Right lung (tissue), 5 donors: Measurements from ENCODE around the gene MYRIP. TPM values are rescaled to one million over a fixed set of nuclear protein-coding genes. Genes with fewer than 3 reads are reported as not detected.
"Not testable (repeated sequence)": the region's sequence is repeated elsewhere in the genome, so short reads cannot be mapped to it uniquely, and the experiment has no call there.

Experiments used
- DNase-seq, 2 donors: peaks; one replicate each; pipeline ENCODE4 v3.0.0-alpha.2; 2013
- polyA plus RNA-seq, 5 donors: library from polyadenylated mRNA; unstranded; fragments of 120-200 nt; gene quantifications; one replicate each; pipeline versions ENCODE4 v1.2.1 to v1.2.3, GENCODE V29; 2013; ENCODE audit warnings: inconsistent platforms in 1 of 5, low replicate concordance in 1 of 5; ENCODE audit not compliant: insufficient read length in 5 of 5, insufficient read depth in 1 of 5

The MYRIP gene
- polyA plus RNA-seq, 5 donors = 0.26 to 0.66 (median 0.33) TPM

DNA sequence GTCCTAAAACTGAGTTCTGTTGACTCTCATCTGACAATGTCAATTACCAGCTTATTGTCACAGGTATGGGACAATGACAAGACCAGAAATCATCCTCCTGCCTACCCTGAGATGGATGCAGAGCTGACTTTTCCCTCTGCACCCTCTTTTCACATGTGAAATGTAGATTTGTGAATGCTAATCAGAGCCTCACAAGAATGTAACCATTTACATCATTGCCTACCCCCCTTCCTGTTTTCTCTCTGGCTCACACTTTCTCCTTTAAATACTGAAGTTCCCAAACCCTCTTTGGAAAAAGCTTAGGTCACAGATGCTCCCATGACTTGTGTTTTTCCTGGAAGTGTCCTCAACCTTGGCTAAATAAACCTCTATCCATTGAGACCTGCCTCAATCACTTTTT lies 228.2 kb downstream of the MYRIP start:
- no peak for DNase-seq

DNA sequence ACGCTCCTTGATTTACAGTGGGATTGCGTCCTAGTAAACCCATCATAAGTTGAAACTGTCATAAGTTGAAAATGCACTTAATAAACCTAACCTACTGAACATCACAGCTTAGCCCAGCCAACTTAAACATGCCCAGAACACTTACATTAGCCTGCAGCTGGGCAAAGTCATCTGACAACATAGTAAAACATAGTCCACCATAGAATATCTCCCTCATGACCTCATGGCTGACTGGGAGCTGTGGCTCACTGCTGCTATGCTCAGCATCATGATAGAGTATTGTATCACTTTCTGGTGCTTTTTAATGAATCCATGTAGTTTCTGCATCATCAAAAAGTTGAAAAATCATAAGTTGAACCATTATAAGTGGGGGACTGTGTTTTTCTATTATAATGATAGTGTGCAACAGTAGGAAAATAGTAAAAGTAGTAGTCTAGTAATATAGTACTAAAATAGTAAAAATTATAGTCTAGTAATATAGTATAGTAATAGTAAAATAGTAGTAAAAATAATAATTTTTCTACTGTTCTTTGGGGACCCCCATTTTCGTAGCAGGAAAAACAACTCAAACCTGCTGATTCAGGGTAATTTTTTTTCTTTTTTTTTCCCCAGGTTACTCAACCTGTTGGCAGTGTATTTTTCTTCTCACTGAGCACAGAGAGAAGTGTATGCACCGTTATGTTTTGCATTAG lies 233.5 kb downstream of the MYRIP start:
- DNase-seq = no peak

DNA sequence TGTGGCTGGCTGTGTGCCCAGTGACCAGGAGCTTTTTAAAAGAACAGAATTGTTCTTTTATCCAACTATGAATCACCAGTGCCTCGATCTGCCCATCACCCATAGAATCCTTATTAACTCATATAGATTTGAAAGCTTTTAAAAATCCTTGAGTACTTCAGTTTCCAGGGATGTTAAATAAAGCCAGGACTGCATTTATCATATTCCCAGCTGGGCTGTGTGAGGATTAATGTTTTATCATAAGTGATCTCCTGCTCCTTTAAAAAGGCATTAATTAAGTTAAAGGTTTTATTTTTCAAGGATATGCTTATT lies 234.0 kb downstream of the MYRIP start:
- no peak for DNase-seq

DNA sequence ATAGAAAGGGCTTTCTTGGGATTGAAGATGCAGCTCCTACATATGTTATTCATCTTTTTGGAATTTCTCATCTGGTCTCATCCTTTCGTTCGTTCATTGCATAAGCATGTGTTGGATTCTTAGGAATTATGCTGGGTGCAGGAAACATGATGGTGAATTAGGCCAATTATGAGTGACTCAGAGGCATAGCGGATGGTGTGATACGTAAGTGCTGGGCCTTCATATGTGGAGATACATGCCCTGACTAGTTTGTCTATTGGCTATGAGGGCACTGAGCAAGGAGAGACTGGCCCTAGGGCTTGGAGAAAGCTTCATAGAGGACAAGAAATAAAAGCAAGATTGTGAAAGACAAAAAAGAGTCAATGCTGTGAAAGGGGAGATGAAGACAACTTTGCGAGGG lies 235.1 kb downstream of the MYRIP start:
- DNase-seq = no peak

DNA sequence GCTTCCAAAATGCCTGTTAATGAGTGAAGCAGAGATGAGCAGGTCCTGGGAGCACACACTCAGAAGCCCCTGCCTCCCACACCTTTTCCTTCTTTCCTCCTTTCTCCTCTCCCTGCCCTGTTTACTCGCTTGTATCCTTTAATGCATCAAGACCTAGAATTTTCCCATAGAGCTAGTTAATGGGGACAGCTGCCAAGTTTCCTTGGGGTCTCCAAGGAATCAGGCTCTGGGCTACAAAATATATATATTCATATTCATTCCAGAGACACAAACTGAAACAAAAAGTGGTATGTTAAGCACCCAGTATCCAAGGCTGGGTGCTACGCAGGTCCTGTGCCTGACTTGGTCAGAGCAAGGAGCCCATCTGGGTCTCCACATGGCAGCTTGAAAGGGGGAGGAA lies 235.6 kb downstream of the MYRIP start:
- DNase-seq = no peak

DNA sequence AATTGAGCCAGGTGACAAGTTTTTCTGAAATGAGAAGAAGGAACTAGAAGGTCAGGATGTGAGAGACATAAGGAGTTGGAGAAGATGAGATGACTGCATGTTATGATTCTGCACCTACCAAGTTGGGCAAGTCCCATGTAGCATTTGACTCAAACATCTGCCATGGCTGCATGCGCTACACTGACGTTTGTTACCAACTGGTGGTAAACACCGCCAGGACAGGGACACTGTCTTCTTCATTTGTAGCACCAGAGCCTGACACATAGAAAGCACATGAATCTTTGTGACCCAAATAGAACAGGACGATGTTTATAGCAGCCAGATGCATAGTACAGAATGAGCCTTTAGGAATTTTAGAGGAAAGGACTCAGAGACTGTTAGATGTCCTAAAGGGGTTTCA lies 236.7 kb downstream of the MYRIP start:
- no peak for DNase-seq

DNA sequence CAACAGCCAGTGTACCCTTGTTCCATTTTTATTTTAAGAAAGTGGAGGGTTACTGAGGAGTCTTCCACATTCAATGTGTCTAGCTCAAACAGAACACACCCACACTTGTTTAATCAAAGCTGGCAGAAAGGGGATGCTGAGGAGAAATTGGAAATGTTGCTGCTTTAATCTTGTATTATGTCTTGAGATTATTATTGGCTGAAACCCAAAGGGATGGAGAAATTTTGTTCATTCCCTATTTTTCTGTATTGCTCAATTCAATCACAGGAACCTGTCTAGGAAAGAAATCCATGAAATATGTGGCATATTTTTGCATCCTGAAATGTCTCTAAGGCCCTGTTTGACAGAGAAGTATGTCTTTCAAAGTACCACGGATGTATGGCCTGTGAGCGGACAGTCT lies 238.0 kb downstream of the MYRIP start:
- DNase-seq = no peak

DNA sequence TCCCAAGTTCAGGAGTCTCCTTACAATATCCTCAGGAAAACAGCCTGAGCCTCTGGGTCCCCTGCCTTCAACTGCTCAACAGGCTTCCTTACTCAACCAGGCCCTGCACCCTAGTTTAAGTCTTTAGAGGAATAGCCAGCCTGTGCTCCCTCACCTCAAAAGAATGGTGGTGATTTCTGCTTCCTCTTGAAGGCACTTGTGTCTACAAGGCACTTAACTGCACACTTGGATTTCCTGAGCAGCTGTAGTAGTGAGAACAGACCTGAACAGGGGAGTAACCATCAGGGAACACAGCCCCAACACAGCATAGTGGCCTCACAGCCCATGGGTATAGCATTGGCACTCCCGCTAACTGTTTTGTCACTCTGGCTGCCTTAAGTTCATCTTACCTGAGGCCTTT lies 244.3 kb downstream of the MYRIP start:
- no peak for DNase-seq

DNA sequence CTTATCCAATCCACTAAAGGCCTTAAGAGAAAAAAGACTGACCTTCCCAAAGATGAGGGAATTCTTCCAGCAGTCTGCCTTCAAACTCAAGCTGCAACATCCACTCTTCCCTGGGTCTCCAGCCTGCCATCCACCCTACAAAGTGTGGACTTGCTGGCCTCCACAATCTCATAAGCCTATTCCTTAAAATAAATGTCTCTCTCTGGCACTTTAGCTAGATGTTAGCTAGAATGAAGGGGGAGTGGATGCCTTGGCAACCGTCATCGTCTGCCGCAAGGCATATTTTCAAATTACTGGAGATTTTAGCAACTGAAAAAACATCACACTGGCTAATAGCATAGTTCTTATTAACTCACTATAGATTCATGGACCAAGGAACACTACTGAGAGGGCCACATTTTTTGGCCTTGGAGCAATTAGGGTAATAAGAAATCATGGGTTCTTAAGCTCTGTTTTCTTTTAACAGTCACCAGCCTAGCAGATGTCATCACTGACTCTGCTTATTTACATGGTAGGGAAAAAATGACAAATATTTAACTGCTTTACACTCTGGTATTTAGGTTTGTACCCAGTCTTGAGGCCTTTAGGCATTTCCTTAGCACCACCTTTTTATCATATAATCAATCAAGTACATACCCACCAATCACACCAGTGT lies 245.3 kb downstream of the MYRIP start:
- no peak for DNase-seq

DNA sequence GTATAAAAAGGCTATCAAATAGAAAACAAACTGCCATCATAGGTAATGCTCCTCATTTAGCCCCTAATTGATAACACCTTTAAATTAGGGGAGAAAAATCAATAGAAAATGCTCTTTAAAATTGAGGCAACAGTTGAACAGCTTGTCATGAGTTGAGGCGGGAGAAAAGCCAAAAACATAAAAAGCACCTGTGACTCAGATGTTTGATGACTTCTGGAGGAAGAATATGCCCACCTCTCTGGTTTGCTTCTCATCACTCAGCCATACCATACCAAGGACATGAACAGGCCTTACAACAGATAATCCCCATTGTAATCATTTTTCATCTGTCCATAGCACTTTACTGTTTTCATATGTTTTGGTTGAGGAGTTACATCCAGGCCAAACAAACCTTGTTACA lies 246.0 kb downstream of the MYRIP start:
- no peak for DNase-seq

DNA sequence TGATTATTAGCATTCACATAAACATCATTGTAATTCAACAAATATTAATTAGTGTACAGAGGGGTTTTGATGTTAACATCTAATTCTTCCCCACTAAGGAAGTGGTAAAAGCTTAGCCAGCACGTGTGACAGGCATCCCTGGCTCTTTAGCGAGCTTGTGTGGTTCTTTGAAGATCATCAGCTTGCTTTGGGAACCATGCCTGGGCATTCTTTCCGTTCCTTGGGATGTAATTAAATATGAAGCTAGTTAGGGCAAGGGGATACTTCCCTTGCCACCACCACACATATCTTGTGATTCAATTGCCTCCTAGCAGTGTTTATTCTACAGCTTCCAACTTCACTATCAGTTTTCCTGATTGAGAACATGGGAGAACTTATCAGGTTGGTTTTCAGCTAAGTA lies 246.5 kb downstream of the MYRIP start:
- no peak for DNase-seq

DNA sequence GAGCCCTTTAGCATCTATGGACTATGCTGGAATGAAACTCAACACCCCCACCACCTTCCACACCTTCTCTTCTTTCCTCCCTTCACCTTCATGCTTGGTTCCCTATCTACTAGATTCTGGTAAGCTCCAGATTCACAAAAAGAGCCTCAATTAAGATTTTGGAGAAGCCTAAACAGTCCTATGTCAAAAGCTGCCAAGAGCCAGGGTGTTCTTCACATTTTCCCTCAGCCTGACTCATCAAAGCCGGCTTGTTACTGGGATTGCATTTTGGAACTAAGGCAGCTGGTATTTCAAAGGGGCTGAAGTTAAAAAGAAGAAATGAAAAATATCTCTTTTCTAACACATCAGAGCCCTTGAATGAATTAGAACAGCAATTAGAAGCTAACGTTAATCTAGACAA lies 247.7 kb downstream of the MYRIP start:
- no peak for DNase-seq

DNA sequence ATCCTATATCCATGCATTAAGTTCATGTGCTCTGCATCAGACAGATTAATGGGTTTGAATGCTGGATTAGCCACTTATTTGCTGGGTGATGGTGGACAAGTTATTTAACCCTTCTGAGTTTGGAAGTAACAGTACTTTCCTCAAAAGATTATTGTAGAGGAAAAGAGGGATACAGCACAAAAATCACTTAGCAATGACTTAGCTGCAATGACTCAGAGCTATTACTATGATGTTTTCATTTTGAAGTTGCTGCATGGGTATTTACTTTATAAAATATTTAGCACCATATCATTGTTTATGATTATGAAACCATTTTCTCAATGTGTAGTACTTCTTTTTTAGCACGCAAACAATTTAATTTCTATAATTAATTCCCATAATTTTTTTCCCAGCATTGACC lies 248.4 kb downstream of the MYRIP start:
- no peak for DNase-seq

DNA sequence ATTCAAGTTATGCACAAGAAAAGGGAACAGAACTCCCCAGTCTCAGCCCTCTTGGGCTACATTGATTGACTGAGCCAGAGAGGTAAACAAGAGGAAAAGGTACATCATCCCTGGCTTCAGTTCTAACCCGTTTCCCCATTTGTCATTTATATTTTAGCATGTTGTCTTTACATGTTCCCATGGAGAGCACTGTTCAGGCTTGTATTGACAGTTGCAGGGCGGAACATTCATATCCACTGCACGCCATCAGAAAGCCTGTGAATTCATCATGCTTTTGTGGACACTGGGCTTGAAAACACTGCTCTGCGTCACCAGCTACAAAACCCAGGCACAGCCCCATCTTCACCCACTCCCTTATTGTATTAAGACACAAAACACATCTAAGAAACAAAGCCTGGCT lies 259.2 kb downstream of the MYRIP start:
- no peak for DNase-seq

DNA sequence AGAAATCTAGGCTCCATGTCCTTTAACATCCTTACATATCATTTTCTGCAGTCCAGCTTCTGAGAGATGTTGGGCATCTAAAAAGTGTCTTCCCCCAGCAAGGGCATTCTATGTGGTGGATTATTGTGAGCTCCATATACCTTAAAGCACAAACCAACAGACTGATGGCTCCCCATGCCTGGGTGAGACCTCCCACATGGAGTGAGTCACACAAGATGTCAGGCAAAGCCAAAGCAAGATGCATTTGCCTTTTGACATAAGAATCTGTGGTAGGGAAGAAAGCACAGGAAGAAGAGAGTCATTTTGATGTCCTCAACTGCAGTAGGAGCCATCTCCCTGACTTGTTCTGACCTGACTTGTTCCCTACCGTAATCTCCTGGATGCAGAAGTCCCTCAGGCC lies 261.4 kb downstream of the MYRIP start:
- no peak for DNase-seq

DNA sequence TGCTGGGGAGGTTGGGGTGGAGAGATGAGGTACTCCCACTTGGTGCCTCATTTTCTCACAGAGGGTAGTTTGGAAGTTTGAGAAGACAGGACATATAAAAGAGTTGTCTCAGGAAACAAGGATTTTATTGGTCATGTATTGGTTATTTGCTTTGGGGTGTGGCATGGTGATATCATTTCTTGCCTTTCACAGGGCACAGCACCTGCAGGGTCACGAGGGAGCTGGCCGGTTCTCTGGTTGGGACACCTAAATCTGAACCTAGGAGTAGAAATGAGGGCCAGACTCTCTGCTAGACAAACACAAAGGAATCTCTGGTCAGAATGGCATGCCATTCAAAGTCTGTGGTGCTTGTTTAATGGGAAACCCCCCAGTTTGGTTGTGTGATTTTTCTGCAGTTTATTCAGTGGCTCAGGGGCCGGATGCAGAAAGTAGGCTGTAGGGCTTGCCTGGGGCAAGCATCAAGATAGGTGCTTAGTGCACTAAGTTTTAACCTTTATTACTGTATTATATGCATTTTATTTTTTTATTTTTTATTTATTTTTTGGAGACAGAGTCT lies 262.4 kb downstream of the MYRIP start:
- no peak for DNase-seq

DNA sequence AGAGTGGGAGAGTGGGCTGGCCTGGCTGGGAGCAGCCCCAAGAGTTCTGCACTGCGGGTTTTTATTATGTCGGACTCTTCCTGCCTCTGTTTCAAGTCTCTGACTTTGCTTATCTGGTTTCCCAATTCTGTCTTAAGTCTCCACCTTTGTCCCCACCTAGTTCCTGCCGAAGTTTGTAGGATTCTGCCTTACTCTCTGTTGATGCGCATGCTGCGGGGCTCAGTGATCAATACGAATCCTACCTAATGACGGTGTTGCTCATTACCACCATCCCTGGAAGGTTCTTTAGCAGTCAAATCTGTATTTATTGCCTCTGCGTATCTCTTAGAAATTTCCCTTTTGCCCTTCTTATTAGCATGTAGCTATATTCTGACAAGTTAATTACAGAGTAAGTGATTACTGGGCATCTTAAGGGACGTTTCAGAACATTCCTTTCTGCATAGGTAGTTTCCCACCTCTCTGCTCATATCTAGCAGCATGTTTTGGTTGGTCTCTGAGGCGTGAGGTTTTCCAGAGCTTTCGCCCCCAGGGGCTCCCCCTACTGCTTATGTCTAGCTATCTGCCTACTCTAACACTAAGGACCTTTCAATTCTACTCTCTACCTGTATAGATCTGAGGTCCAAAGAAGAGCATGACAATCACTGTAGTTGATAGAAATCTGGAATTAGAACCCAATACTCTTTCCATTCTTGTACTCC lies 264.1 kb downstream of the MYRIP start:
- no peak for DNase-seq

DNA sequence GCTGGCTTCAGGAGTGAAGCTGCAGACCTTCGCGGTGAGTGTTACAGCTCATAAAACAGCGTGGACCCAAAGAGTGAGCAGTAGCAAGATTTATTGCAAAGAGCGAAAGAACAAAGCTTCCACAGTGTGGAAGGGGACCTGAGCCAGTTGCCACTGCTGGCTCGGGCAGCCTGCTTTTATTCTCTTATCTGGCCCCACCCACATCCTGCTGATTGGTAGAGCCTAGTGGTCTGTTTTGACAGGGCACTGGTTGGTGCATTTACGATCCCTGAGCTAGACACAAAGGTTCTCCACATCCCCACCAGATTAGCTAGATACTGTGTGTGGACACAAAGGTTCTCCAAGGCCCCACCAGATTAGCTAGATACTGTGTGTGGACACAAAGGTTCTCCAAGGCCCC lies 267.7 kb downstream of the MYRIP start:
- DNase-seq = not testable (repeated sequence)

DNA sequence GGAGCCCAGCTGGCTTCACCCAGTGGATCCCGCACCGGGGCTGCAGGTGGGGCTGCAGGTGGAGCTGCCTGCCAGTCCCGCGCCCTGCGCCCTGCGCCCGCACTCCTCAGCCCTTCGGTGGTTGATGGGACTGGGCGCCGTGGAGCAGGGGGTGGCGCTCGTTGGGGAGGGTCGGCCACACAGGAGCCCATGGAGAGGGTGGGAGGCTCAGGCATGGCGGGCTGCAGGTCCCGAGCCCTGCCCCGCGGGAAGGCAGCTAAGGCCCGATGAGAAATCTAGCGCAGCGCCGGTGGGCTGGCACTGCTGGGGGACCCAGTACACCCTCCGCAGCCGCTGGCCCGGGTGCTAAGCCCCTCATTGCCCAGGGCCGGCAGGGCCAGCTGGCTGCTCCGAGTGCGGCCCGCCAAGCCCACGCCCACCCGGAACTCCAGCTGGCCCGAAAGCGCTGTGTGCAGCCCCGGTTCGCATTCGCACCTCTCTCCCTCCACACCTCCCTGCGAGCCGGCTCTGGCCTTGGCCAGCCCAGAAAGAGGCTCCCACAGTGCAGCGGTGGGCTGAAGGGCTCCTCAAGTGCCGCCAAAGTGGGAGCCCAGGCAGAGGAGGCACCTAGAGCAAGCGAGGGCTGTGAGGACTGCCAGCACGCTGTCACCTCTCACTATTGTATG lies 268.6 kb downstream of the MYRIP start:
- DNase-seq = not testable (repeated sequence)

DNA sequence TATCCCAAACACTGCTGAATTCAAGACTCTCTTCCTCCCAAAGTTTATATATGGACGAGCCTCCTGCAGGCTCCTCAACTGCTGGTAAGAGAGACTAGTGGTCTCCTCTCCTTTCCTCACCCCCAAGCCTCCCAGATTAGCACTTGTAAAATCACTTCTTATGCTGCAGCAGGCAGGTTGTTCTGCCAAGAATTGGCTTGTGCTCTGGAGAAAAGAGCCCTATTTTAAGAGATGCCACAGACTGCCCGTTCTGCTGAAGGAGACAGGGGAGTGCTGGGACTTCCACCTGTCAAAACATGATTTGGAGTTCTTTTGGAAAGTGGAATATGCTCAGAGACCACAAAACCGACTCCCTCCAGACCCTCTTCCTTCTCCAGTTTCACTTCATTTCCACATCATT lies 269.2 kb downstream of the MYRIP start:
- DNase-seq = no peak

DNA sequence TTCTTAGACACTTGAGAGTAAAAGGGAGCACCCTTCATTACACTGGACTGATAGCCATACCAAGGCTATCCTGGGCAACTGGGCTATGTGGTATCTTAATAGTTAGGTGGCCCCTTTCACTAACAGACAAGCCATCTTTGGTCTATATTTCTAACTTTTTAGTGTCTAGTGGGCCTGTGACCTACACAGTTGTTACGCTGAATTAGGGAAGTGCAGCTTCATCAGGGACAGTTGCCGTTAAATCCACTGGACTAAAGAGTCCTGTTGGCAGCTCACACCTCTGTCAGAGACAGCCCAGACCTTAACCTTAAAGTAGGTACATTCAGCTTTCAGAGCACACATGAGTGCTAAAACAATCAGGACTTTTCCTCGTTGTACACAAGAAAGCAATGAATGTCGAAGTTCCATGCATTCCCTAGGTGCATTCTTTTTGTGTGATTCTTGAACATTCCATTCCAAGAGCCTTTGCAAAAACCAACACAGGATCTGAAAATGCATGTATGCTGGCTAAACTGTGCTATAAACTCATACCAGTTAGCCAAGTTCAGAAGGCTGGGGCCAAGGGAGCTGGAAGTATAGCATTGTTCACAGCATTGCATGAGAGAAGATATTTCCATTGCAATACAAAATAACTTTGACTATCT lies 269.9 kb downstream of the MYRIP start:
- no peak for DNase-seq

DNA sequence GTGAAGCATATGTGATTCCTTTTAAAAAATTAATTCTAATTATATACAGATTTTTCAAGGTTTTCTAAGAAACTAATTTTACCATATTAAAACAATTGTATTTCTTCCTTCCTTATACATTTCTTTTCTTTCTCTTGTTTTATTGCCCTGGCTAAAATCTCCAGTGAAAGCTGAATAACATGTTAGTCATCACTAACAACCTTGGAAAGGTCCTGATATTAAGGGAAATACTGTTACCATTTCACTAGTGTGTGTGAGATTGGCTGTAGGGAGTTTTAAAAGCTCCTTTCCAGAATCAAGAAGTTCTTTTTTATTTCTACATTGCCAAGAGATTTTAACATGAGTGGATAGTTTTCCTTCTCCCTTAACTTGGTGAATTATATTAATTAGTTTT lies 270.4 kb downstream of the MYRIP start:
- DNase-seq = no peak
